Inflammatory macrophage treated with lipopolysaccharide for 4 hours (primary cell): ENCODE measurements around the gene KRT14.
A peak's percentile ranks its signal among the peaks of the same experiment; 100 is the strongest.
"Not testable (repeated sequence)": the region's sequence is repeated elsewhere in the genome, so short reads cannot be mapped to it uniquely, and the experiment has no call there.

Experiments used
- DNase-seq: peaks from one replicate; pipeline ENCODE4 v3.0.0-alpha.2; 2020

KRT14 gene

DNA sequence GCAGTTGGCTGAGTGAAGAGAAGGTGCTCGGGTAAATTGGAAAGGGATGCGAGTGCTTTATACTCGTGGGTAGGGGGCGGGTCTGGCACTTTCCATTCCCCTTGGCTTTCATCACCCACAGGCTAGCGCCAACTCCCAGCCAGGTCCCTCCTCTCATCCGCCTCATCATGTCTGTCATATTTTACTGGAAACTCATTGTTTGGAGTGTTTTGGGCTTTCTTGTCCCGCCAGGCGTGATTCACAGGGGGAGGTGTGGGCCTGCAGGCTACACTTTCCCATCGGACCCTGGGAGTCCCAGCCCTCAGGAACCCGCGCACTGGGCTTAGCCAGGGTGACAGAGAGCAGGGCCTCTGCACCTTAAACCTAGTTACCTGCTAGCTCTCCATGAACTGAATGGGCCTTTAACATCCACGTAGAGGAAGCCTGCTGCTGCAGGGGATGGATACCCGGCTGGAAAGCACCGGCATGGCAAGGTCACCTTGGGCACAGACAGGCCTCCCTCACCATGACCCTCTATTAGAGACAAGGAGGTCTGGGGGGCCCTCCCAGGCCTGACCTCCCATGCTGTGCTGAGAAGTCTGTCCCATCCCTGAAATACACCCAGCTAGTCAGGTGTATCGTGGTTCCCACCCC is at the start of gene KRT14:
KRT14 (minus strand) TSS at position 33 of the 633 bp plus-strand sequence. CDS start 61 bp downstream, outside the sequence.
- DNase-seq = no peak

DNA sequence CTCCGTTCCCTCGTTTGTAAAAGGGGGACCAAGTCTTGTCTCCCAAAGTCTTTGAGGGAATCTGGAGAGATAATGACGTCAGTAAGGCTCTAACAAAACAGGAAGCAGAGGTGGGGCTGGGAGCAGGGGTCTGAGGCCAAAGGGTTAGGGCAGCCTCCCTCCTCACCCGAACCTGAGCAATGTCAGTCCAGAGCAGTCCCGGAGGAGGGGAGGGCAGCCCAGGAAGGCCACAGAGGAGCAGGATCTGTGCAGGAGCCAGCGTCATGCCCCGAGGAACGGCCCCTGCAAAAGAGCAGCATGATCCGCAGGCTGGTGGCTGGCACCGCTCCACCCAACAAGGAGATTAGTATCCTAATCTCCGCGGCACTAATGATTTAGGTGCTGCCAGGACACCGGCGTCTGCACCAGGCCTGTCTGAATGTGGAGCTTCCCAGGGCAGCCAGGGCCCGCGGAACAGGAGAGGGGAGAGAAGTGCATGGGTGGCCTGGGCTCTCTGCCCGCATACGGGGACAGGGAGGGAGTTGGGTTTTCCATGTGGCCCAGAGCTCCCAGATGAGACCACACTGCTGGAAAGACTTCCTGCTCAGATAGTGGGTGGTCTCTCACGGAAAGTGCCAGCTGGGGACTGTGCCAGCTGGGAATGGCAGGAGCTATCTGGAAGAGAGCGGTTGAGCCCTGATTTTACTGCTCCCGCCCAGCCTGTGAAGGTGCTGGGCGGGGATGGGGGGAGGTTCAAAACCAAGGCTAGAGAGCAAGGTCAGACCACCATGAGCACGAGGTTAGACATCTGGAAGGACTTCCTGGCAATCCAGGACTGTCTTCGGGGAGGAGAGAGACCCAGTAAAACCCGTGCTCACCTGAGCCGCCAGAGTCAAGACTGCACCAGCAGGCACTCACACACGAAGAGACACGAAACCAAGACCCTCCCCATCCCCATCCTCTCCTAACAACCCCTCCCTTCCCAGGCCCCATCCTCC is 48.7 kb upstream of the KRT14 start:
- DNase-seq = no peak

DNA sequence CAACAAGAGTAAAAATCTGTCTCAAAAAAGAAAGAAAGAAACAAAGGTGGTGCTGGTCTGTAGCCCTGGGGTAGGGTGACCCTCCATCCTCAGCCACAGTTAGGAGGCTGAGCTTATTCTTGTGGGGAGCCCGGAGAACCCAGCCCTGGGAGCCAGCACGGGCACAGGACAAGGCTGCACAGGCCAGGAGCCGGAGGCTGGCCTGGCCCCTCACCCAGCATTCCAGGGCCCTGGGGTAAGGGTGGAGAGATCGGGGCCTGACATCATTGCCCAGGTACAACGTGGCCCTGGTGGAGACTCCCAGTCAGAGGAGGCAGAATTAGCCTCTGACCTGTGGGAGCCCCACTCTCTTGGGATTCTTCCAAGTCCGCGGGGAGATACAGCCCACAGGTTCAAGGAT is 47.9 kb upstream of the KRT14 start:
- DNase-seq = no peak

GRCh38 chr17:41633556-41634199 is 47.0 kb upstream of the KRT14 start:
- no peak for DNase-seq

DNA sequence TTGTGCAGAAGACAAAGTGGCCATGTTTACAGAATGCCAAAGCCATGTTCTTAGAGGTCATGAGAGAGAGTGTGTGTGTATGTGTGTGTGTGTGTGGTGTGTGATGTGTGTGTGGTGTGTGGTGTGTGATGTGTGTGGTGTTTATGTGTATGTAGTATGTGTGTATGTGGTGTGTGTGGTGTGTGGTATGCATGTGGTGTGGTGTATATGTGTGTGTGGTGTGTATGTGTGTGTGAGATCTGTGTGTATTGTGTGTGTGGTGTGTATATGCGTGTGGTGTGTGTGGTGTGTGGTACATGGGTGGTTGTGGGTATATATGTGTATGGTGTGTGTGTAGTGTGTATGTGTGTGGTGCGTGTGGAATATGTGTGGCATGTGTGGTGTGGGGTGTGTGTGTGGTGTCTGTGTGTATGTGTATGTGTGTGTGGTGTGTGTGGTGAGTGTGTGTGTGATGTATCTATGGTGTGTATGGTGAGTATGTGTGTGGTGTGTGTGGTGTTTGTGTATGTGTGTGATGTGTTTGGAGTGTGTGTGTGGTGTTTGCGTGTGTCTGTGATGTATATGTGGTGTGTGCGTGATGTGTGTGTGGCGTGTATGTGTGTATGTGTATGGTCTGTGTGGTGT is 45.9 kb upstream of the KRT14 start:
- DNase-seq = no peak

DNA sequence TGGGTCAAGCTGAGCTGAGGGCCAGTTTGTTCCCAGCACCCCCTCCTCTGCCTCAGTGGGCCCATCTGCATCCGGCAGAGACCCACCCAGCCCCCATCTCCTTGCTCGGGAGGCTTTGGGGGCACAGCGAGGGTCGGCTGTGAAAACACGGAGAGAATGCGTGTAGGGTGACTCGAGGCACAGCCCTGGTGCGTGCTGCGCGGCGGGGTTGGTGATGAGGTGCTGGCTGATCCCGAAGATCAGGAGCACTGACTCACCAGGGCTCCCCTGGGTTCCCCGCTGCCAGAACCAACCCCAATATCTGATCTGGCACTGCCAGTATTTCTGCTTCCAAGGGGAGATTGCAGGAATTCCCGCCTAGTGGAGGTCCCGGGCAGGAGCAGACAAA is 45.2 kb upstream of the KRT14 start:
- DNase-seq = no peak

DNA sequence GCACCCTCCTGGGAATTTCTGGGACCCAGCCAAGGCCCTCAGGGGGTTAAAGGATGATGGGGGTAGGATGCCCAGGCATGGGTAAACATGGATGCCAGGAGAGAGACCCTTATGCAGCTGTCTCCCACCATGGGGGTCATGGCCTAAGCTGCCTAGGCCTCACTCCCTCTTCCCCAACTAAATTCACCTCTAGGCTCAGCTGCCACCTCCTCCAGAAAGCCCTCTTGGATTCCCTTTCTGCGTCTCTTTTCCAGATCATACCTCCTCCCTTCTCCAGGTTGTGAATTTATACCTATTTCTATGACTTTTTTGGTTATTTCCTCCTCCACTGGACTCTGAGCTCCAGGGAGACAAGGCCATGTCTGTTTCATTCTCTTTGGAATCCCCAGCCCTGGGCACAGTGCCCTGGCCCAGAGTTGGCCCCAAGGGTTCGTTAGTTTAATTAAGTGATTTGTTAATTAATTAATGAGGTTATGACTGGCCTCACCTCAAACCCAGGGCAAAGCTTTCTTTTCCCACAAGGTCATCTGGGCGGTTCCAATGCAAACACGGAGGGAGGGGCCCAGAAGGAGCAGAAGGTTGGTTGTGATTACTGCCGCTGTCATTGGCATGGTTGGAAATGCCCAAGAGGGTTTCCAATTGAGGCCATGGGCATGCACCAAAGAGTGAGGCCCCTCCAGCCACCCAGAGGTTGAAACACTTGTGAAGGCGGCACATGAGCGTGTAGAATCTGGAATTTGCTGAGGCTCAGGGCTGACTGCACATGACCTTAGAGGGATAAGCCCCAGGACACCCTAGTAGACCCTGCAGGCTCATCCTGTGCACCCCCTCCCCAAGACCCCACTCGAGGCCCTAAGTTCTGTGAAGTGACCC is 44.6 kb upstream of the KRT14 start:
- no peak for DNase-seq

- peak; percentile 30 for DNase-seq
Measured at GRCh38 chr17:41629826-41630670, 43.4 kb upstream of the KRT14 start.

DNA sequence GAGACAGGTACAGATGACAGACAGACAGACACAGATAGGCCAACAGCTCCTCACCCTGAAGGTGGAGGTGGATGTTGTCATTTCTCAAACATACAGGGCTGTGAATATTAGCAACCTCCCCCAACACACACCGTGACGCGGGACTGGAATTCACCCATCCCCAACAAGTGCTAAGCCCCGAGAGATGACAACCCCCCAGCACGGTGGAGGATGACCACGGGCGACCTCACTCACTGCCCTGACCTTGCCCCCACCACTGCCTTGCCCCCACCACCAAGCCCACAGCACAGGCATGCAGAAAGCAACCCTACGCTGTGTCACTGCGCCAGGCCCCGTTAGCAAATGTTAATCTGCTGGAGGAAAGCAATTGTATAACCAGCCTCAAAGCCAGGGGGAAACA is 42.6 kb upstream of the KRT14 start:
- DNase-seq = no peak

GRCh38 chr17:41628621-41629255 is 42.0 kb upstream of the KRT14 start:
- DNase-seq = not testable (repeated sequence)

DNA sequence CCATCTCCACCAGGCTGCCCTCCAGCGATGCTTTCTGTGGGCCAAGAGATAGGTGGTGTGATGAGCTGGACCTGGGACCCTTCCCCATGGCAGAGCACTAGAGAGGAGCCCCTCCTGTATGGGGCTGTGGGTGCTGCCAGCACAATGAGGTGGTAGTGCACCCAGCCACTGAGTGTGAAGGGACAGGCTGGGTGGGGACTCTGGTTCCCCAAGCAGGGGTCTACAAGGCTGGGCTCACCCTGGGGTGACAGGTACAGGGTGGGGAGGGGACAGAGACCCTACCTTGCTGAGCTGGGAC is 41.3 kb upstream of the KRT14 start:
- DNase-seq = not testable (repeated sequence)

DNA sequence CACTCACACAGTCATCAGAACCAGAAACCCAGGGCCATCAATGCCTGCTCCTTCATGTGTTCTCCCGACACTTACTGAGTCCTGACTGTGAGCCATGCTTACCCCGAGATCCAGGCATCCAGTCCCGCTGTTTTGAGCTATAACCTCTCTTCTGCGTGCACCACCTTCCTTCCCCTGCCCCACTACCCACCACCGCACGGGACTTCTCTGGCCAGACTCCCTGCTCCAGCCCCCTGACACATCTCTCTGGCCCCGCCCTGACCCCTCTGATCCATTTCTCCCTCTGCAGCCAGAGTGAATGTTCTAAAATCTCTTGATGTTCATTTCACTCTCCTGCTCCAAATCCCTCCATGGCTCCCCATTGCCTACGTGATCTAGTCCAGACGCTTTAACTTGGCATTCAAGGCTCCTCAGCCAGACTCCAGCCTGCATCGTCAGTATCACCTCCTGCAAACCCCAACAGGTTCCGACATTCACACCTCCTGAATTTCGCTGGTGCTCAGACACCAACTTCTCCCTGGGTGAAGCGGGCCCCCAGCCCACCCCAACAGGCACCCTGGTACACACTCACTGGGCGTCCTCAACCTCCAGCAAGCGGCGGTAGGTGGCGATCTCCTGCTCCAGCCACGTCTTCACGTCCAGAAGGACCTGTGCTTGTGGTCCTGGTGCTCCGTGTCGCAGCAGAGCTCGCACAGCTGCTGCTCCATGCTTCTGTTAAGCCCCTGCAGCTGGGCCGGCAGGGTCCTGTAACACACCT is 40.8 kb upstream of the KRT14 start:
- no peak for DNase-seq

DNA sequence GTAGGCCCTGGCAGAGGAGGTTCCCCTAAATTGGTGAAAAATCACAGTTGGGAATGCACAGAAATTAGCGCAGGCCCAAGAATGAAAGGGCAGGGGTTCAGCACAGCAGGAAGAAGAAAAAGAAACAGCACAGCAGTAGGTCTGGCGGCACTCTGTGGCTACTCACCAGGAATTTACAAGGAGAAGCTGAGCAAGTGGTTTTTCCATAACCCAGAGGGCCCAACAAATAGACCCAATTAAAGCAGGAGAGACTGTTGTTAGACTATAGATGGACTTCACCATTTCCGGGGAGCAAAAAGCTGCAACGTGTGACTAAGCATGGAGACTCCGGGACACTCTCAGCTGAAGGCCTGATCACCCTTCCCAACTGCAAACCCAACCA is 40.2 kb upstream of the KRT14 start:
- not testable (repeated sequence) for DNase-seq

GRCh38 chr17:41626028-41626913 is 39.6 kb upstream of the KRT14 start:
- not testable (repeated sequence) for DNase-seq

DNA sequence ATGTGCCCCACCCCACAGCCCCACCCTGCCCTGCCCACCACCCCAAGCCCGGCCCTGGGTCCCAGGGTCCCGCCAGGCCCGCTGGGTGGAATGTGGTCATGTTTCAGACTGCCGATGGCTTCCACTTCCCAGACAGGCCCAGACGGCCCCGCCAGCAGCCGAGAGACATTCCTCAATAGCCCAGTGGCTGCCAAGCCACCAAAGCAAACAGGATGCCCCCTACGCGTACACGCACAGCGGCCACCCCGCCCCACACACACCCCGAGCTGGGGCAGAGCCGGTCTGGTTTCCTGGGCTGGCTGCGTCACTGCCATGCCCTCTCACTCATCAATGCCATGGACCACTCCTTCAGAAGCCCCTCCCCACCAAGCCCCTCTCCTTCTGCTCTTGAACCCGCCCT is 38.9 kb upstream of the KRT14 start:
- no peak for DNase-seq

DNA sequence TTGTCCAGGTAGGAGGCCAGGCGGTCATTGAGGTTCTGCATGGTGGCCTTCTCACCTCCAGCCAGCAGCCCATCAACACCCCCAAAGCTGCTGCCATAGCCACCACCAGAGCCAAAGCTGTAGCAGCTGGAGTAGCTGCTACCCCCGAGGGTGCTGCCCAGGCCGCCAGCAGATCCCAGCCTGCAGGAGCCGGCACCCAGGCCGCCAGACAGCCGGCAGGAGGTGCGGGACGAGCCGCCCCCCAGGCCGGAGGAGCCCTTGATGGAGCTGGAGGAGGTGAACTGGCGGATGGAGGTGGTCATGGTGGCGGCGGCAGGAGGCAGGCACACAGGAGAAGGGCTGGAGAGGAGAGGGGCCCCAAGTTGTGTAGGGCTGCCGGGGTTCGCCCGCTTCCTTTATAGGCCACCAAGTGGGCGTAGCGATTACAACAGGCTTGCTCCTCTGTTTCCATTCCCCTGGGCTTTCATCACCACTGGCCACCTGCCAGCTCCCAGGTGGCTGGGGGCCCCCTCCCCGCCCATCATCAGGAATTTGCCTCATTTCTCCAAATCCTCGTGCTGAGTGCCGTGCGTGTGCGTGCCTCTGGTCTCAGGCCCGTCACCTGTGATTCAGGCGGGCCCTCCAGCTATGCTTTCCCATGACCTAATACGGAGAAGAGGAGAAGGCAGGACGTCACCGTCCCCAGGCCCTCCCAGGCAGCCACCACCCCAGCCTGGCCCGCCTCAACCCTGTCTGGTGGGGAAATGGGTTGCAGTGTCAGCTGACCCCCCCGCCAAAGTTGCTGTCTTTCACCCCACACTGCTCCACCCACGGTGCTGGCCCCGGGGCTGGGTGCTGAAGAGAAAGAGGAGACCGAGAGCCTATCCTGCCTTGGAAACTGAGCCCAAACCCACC is 37.8 kb upstream of the KRT14 start, which contains the start of gene KRT17:
KRT17 (minus strand) TSS at position 368 of the 894 bp plus-strand sequence; CDS start at position 302, 66 bp downstream.
- DNase-seq = peak; percentile 22

DNA sequence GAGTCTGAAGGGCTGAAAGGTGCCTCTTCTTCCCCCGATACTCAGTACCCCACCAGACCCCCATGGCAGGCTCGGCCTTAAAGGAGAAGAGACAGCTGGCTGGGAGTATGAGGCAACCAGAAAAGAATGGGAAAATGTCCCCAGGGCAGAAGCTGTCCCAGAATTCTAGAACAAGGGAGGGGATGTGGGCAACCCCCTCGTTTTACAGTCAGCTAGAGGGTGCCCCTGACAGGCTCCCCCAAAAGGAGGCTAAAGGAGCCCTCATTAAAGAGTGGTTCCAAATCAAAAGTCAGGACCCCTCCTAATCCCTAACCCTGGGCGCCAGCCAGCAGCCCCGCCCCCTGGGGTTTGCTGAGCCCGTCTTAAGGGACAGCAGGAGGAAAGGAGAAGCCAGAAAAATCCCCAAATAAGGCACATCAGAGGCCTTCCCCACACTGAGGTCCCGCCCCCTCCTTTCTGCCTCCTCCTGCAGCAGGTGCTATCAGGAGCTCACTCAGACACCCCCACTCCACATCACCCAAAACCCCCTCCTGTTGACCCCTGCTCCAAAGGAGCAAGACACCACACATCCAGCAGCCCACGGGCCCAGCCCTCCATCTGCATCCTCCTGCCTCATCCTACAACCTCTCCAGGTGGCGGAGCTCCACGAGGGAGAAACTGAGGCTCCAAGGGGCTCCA is 36.6 kb upstream of the KRT14 start:
- DNase-seq = not testable (repeated sequence)
